HG03139 (cell line): Measurements from ENCODE around the gene COL6A1.
"Not testable (repeated sequence)": the region's sequence is repeated elsewhere in the genome, so short reads cannot be mapped to it uniquely, and the experiment has no call there.

Source experiments
- ATAC-seq: cut with Tn5 transposase; IDR thresholded peaks from one replicate; pipeline ENCODE4 v1.9.1; 2021; ENCODE audit not compliant: unreplicated experiment

COL6A1 gene

DNA sequence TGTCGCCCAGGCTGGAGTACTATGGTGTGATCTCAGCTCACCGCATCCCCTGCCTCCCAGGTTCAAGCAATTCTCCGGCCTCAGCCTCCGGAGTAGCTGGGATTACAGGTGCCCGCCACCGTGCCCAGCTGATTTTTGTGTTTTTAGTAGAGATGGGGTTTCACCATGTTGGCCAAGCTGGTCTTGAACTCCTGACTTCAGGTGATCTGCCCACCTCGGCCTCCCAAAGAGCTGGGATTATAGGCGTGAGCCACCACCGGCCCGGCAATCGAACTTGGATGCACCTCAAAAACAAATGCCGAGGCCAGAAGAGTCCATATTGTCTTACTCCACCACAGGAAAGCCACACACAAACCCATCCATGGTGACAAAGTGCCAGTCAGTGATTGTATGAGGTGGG lies 65.3 kb downstream of the COL6A1 start:
- not testable (repeated sequence) for ATAC-seq

DNA sequence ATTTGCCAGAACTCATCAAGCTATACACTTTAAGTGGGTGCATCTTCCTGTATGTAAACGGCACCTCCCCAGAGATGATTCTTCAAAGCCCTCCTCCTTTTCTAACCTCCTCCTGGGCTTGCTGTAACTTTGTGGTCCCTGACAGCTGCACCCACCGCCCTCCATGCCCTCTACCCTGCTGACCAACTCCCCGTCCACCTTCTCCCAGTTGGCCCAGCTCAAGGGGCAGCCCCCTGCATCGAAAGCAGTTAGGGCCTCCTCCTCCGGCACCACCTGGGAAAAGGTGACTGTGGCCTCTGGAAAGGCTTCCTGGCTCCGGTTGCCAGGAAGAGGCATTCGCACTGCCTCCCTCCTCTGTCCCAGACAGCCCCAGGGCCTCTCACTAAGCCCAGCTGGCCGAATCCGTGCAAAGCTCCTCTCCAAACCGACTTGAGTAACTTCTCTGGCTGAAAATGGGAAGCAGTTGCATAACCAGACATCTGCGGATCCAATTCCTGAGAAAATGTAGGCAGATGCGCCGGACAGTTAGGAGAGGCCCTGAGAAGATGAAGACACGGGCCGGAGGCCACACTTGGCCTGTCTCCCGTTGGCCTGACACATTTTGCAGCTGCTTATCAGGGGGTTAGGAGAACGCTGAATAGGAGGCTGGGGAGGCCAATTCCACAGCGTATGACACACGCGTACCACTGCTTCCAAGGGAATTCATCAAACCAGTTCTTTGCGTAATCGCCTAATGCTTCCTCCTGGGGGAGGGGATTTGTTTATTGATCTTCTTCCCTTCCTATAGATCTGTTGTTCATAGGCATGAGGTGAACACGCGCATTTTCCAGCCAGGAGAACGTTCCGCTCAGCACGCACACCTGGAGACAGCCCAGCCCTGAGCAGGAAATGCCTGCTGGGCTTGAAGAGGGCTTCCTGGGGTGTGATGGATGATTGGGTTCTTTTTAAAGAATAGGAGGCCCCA lies 67.6 kb downstream of the COL6A1 start:
- ATAC-seq: no peak

DNA sequence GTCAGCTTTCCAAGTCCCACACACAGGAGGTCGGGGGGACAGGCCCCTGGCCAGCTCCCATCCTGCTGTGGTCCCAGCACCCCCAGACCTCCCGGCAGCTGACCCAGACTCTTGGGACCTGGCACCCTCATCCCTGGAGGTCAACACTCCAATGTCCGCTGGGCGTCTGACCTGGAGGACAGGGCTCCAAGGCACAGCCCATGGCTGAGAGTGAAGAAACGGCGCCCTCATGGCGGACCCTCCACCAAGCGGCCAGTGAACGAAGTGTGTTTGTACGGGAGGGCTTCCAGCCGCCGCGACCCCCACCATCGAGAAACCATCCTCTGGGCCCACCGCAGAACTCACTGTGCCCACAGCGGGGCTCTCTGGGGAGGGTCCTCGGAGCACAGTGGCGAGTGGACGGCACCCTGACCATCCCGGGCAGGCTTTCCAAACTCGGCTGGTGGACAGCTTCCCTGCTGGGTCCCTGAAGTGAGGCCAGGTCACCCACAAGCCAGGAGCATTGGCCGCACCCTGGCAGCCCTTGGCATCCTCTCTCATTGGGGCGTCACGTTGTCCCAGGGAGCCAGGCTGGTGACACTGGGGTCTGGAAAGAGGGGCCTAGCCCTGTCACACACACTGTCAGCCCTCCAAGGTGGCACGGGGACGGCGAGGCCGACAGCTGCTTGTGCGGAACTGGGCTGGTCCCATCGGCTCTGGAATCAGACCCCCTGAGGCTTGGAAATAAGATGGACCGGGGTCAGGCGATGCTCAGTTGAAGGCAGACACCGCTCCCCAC lies 68.5 kb downstream of the COL6A1 start:
- no peak for ATAC-seq

DNA sequence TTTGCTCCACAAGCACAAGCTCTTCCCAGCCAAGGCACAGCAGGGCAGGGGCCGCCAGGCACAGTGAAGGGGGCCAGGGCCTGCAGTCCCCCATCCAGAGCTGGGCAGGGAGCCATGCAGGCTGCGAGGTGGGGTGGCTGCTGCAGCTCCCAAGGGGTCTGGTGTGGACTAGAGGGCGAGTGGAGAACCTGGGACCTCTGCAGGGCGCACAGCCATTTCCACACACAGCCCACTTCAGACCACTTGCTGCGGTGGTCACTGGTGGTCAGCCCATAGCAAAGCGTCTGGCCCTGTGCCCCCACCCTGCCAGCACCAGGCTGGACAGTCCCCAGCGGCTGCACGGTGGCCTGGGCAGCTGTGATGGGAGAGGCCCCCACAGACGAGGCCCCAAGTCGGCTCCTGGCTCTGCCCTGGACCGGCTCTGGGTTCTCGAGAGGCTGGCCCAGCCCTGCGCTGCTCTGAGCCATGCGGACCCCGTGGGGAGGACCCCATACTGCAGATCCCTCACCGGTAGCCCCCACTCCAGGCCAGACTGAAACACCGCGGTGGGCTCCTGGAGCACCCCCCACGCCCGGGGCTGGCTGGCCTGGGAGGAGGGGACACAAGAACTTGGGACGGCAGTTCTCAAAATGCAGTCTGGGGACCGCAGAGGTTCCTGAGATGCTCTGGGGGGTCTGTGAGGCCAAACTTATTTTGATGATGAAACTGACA lies 69.3 kb downstream of the COL6A1 start:
- no peak for ATAC-seq

DNA sequence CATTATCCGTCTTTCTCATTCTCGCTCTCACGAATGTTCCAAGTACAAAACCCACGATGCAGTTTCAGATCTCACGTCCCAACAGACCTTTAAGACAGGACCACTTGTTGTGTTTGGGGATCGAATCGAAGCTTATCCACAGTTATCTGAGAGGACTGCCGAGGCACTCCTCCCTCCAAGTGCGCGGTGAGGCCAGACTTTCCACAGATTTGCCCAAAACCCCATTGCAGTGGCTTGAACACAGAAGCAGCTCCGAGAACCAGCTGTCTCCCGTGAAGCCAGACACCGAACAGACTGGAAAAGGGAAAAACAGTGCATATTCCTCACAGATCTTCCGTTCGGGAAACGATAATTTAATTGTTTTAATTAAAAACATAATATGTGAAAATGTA lies 69.8 kb downstream of the COL6A1 start:
- no peak for ATAC-seq

DNA sequence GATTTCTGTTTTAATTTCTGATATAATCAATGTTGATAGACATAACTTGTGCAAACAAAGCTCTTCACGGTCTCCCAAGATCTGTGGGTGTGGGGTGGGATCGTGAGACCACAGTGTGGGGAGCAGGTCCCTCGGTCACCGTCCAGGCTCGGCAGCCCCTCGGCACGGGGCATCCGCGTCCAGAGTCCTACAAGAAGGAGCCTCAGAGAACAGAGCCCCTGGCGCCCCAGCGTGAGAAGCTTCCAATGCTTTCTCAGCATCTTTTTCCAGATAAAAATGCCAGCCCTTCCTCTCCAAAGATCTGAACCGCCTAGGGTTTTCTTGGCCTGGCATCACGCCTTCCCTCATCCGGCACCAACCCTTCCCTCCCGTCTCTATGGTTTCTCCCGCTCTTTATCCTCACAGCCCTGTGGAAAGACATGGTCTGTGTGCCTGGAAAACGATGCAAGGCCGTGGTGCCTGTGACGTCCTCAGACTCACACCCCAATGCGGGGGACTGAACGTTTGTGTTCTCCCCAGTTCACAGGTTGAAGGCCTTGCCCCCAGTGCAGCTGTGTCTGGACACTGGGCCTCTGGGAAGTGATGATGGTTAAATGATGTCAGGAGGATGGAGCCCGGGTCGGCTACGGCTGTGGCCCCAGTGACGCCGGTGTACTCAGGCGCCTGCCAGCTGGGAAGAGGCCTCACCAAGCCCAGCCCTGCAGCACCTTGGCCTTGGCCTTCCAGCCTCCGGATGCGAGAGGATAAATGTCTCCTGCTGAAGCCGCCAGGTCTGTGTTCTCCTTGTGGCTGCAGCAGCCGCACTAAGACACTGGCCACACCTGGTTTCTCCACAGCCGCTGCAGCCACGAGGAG lies 70.5 kb downstream of the COL6A1 start:
- ATAC-seq: no peak

DNA sequence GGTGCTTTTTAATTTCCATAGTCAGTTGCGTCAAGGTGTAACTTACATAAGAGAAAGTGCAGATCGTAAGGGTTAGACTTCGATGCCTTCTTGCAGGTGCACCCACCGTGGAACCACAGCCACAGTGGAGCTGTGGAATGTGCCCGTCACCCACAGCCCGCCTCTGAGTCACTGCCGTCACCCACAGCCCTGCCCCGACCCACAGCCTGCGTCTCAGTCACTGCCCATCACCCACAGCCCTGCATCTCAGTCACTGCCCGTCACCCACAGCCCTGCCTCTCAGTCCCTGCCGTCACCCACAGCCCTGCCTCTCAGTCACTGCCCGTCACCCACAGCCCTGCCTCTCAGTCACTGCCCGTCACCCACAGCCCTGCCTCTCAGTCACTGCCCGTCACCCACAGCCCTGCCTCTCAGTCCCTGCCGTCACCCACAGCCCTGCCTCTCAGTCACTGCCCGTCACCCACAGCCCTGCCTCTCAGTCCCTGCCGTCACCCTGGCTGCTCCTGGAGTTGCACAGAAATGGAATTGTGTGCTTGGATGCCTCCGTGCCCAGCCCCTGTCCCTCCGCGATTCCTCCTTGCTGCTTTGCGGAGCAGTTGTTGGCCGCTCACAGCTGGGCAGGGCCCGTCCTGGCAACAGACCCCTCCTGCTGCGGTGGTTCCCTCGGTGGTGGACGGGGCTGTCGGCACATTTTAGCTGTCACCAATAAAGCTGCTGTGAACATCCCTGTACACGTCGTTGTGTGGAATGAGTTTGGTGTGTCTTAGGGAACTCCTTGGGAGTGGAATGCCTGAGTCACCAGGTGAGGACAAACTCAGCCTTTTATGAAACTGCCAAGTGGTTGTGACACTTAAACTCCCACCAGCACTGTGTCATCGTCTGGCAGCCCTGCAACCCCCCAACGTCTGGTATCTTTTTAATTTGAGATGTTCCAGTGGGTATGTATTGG lies 71.4 kb downstream of the COL6A1 start:
- no peak for ATAC-seq

DNA sequence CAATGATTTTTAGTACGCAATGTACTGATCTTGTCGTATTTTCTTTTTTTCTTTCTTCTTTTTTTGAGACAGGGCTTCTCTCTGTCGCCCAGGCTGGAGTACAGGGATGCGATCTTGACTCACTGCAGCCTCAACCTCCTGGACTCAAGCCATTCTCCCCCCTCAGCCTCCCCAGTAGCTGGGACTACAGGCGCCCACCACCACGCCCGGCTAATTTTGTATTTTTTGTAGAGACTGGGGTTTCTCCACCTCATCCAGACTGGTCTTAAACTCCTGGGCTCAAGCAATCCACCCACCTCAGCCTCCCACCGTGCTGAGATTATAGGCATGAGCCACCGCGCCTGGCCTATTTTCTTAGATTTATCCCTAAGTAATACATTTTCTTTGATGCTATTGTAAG lies 72.5 kb downstream of the COL6A1 start:
- ATAC-seq: no peak

DNA sequence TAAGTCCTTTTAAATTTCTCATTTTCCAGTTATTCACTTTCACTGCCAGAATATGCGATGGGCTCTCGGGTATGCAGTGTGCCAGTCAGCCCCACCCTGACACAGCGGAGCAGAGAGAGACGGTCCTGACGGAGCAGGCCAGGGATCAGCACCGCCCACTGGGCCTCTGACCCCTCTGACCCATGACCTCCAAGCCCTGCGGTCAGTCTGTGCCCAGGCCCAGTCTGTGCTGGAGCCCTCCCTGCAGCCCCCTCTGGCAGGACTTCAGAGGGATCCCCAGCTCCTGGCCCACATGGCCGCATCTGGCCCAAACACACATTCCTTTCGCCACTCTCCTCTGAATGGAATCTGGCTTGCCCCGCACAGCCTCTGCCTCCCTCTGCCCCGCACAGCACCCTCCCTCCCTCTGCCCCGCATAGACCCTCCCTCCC lies 72.9 kb downstream of the COL6A1 start:
- ATAC-seq: no peak
